Ovary (tissue), 3 donors: ENCODE results near the gene OXTR.

Experiments
- EP300 ChIP-seq: sonication (generic); formaldehyde crosslinking; IDR thresholded peaks from one replicate; pipeline ENCODE4 v1.6.1; 2017; ENCODE audit warnings: antibody characterized with exemption
- POLR2A ChIP-seq: fragments of 450-650 bp; IDR thresholded peaks from one replicate; pipeline ENCODE4 v1.6.1; 2017; ENCODE audit warnings: antibody characterized with exemption, mild to moderate bottlenecking, moderate library complexity
- TF ChIP-seq, protein P1 (sequence below), 3 donors: fragments of 450-650 bp in 2 of 3; fragments of 200-600 bp in 1 of 3; IDR thresholded peaks; one replicate each; pipeline versions ENCODE4 v1.5.1 to v1.8.0; 2016 to 2022; ENCODE audit warnings: antibody characterized with exemption in 3 of 3, mild to moderate bottlenecking in 1 of 3
- donor health status: DM: no; HTN: no; CAD: no.

DNA sequence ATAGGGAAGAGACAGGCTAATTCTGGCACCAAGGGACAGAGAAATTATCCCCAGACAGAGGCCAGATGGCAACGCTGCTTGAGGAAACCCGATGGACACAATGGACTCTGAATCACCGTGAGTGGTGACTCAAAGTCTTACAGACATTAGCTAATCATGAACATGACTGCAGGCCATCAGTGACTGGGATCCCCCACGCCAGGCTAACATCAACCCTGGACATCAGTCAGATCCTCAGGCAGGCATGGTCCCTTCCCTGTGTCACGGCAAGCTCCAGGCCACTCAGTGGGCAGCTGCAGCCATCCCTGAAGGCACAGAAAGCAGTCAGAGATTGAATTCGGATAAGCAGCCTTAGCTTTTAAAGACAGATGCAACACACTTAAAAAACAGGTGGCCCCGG lies 23.8 kb upstream of the OXTR start:
- TF ChIP-seq, protein P1, sequence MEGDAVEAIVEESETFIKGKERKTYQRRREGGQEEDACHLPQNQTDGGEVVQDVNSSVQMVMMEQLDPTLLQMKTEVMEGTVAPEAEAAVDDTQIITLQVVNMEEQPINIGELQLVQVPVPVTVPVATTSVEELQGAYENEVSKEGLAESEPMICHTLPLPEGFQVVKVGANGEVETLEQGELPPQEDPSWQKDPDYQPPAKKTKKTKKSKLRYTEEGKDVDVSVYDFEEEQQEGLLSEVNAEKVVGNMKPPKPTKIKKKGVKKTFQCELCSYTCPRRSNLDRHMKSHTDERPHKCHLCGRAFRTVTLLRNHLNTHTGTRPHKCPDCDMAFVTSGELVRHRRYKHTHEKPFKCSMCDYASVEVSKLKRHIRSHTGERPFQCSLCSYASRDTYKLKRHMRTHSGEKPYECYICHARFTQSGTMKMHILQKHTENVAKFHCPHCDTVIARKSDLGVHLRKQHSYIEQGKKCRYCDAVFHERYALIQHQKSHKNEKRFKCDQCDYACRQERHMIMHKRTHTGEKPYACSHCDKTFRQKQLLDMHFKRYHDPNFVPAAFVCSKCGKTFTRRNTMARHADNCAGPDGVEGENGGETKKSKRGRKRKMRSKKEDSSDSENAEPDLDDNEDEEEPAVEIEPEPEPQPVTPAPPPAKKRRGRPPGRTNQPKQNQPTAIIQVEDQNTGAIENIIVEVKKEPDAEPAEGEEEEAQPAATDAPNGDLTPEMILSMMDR (IDR thresholded peaks at IDR 0.05) = no peak
- TF ChIP-seq POLR2A (no peak), EP300 (no peak)
